Measurements from ENCODE around the gene ALPL. TPM values are rescaled to one million over a fixed set of nuclear protein-coding genes. Genes with fewer than 3 reads are reported as not detected.

ALPL gene
- total and polyA plus RNA-seq, 9 of the 15 experiments (the other 6 are each of a cell fraction or from before 2014, with no cell fraction given), result 0.04 to 0.38 (median 0.18) TPM; not detected in 4

DNA sequence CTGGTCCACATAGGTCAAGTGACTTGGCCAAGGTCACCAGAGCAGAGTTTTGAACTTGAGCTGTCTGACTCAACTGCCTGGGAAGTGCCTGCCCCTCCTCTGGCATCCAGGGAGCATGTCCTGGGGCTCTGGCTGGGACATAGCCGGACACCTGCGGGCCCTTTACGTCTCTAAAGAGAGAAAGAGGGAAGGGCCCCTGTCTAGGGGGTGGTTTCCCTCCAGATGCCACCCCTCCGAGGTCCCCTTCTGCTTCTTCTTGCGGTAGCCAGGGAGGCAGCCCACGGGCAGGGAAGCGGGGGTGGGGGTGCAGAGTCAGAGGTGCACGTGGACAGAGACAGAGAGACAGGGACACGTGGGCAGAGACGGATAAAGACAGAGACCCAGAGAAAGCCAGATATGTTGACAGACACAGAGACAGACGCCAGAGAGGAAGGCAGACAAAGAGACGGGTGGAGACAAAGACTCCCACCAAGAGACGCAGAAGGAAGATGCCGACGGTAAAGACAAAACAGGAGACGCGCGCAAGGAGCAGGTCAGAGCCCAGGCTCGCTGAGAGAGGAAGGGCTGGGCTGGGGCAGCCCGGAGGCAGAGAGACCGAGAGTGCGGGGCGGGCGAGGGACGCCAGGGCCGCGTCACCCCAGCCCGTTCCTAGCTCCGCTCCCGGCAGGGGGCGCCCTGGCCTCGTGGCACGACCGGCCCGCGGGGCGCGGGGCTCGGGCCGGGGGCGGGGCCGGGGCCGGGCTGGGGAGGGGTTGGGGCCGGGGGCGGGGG, 458 bp upstream of the ALPL start (continued):
- TF ChIP-seq, protein P1, sequence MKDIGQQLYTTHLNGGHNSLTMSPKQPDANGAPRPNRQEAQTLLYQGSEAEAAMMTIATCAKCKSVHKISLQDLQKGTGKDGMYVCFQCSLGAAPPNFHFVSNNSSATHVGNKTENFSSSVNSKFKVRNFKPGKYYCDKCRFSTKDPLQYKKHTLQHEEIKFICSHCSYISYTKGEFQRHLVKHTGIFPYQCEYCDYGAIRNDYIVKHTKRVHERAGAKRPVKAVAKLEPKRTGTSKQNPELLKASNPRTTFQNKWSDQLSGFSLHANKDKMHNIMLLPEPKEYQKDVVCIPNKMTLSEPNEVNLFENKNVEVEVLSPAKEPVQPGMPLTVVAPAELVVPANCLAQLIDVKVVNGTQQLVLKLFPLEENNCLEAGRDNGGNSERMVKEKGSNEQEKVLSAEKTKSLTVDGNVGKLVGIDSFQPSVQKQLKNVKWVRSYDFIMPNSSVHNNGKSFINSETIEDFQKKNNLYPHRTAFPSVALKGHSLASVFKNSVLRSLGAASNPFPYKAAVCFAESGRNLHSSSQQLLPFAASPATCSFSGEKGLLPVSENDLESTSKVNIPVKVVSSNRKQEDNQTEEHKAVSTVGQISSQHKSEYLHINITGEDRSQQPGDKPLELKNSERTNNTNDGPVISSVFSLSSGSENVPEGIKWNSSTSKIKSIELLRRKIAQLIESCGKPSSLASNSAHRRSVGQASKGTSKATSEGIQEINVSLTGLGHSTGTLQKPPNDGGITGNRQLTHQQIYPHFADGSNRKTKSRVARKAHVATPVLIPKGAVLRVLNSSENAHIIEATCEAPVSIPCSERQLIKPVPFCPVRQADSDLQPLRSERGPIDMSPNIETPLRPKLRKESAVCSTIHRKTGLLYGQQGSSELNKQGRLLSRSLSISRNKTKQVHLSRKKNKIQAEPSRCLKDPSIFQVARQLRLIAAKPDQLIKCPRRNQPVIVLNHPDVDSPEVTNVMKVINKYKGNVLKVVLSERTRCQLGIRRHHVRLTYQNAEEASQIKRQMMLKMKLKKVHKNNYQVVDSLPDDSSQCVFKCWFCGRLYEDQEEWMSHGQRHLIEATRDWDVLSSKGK (CRISPR knock-in tag; IDR thresholded peaks at IDR 0.05), result no peak
- TF ChIP-seq MCM7 (IDR thresholded peaks at IDR 0.05) (no peak), RBM15 (IDR thresholded peaks at IDR 0.05; ENCODE audit: insufficient read depth, low read length) (no peak), SMARCE1 (IDR thresholded peaks at IDR 0.05) (0 out of 2 replicates have a peak, but pooled peaks have one; percentile 13), MXI1 (IDR thresholded peaks at IDR 0.05; ENCODE audit: low read depth, low read length) (no peak), MBD2 (IDR thresholded peaks at IDR 0.05; ENCODE audit: borderline replicate concordance, low read depth) (no peak), ATF1 (CRISPR knock-in tag; IDR thresholded peaks at IDR 0.05) (0 out of 2 replicates have a peak, but pooled peaks have one; percentile 17), ATF1 (tag; IDR thresholded peaks at IDR 0.05) (peak; percentile 63), RUNX1 (IDR thresholded peaks at IDR 0.05; ENCODE audit: low read depth) (no peak), SRSF7 (optimal IDR thresholded peaks at IDR 0.05; ENCODE audit: low read depth, low read length) (no peak), MTA3 (IDR thresholded peaks at IDR 0.05; ENCODE audit: borderline replicate concordance) (no peak), SMARCA5 (IDR thresholded peaks at IDR 0.05) (0 out of 2 replicates have a peak, but pooled peaks have one; percentile 12), TOE1 (IDR thresholded peaks at IDR 0.05; ENCODE audit: borderline replicate concordance) (no peak), TOE1 (CRISPR knock-in tag; IDR thresholded peaks at IDR 0.05; ENCODE audit: borderline replicate concordance, low read depth) (no peak), TAF15 (IDR thresholded peaks at IDR 0.05; ENCODE audit: low read depth, low read length) (no peak)
- TF ChIP-seq, protein P2, sequence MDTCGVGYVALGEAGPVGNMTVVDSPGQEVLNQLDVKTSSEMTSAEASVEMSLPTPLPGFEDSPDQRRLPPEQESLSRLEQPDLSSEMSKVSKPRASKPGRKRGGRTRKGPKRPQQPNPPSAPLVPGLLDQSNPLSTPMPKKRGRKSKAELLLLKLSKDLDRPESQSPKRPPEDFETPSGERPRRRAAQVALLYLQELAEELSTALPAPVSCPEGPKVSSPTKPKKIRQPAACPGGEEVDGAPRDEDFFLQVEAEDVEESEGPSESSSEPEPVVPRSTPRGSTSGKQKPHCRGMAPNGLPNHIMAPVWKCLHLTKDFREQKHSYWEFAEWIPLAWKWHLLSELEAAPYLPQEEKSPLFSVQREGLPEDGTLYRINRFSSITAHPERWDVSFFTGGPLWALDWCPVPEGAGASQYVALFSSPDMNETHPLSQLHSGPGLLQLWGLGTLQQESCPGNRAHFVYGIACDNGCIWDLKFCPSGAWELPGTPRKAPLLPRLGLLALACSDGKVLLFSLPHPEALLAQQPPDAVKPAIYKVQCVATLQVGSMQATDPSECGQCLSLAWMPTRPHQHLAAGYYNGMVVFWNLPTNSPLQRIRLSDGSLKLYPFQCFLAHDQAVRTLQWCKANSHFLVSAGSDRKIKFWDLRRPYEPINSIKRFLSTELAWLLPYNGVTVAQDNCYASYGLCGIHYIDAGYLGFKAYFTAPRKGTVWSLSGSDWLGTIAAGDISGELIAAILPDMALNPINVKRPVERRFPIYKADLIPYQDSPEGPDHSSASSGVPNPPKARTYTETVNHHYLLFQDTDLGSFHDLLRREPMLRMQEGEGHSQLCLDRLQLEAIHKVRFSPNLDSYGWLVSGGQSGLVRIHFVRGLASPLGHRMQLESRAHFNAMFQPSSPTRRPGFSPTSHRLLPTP (IDR thresholded peaks at IDR 0.05; ENCODE audit: borderline replicate concordance, extremely low read depth, insufficient read length), result no peak
- TF ChIP-seq, protein P3, sequence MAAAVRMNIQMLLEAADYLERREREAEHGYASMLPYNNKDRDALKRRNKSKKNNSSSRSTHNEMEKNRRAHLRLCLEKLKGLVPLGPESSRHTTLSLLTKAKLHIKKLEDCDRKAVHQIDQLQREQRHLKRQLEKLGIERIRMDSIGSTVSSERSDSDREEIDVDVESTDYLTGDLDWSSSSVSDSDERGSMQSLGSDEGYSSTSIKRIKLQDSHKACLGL (CRISPR knock-in tag; IDR thresholded peaks at IDR 0.05; ENCODE audit: borderline replicate concordance, poor library complexity, severe bottlenecking), result no peak
- TF ChIP-seq, protein P4, sequence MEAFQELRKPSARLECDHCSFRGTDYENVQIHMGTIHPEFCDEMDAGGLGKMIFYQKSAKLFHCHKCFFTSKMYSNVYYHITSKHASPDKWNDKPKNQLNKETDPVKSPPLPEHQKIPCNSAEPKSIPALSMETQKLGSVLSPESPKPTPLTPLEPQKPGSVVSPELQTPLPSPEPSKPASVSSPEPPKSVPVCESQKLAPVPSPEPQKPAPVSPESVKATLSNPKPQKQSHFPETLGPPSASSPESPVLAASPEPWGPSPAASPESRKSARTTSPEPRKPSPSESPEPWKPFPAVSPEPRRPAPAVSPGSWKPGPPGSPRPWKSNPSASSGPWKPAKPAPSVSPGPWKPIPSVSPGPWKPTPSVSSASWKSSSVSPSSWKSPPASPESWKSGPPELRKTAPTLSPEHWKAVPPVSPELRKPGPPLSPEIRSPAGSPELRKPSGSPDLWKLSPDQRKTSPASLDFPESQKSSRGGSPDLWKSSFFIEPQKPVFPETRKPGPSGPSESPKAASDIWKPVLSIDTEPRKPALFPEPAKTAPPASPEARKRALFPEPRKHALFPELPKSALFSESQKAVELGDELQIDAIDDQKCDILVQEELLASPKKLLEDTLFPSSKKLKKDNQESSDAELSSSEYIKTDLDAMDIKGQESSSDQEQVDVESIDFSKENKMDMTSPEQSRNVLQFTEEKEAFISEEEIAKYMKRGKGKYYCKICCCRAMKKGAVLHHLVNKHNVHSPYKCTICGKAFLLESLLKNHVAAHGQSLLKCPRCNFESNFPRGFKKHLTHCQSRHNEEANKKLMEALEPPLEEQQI (IDR thresholded peaks at IDR 0.05), result no peak
